Endothelial cell of umbilical vein (primary cell): ENCODE measurements around the gene SAMSN1. TPM values are rescaled to one million over a fixed set of nuclear protein-coding genes. Genes with fewer than 3 reads are reported as not detected.

Experiments
- BruUV-seq: library from RNA; stranded (reverse); fragments of 400-500 nt; replicated peaks from 2 replicates; lab custom pipeline; 2021; lab: Mats Ljungman, UMichigan
- CTCF ChIA-PET: fragments of 300-600, 350-600 bp; sonication (Branson Sonifier 250); formaldehyde crosslinking; loops from one replicate; lab custom pipeline; 2021; ENCODE audit warnings: antibody characterized with exemption, inconsistent platforms; lab: Charles Lee
- POLR2A ChIA-PET: fragments of 300-600, 350-600 bp; sonication (Branson Sonifier 250); formaldehyde crosslinking; loops from one replicate; lab custom pipeline; 2021; ENCODE audit warnings: antibody characterized with exemption, inconsistent platforms; lab: Charles Lee
- DNase-seq: peaks from one replicate; pipeline ENCODE4 v3.0.0-alpha.2; 2011; ENCODE audit warnings: low read depth, low spot score
- FAIRE-seq: peaks from 2 replicates; lab custom pipeline; 2011; peaks lifted over from hg19 to GRCh38; lab: Jason Lieb, UNC
- H2AFZ ChIP-seq: 2 replicates; pipeline ENCODE4 v1.6.0; 2012; ENCODE audit warnings: low read depth, low read length, control low read depth, inconsistent platforms
- H3K27ac ChIP-seq: 2 replicates; pipeline ENCODE4 v1.5.1; 2011; ENCODE audit warnings: low read depth, mild to moderate bottlenecking, control low read depth, low read length, moderate library complexity; ENCODE audit not compliant: insufficient read depth
- H3K27me3 ChIP-seq, 2 experiments: 2 replicates each; pipeline versions ENCODE4 v1.6.0 to v1.6.1; 2011; ENCODE audit warnings: low read length in 2 of 2, mixed read lengths in 1 of 2; ENCODE audit not compliant: control insufficient read depth in 2 of 2, insufficient read depth in 2 of 2
- H3K36me3 ChIP-seq, 2 experiments: 2 replicates in 1 of 2; 3 replicates in 1 of 2; pipeline ENCODE4 v1.5.1; 2011; ENCODE audit warnings: low read length in 2 of 2, mild to moderate bottlenecking in 1 of 2, moderate library complexity in 1 of 2; ENCODE audit not compliant: control insufficient read depth in 2 of 2, insufficient read depth in 2 of 2; ENCODE audit errors: extremely low read depth in 1 of 2
- H3K4me1 ChIP-seq: 3 replicates; pipeline ENCODE4 v1.5.1; 2011; ENCODE audit warnings: mild to moderate bottlenecking, low read length; ENCODE audit not compliant: control insufficient read depth, insufficient read depth; ENCODE audit errors: extremely low read depth
- H3K4me2 ChIP-seq: 2 replicates; pipeline ENCODE4 v1.6.1; 2011; ENCODE audit warnings: low read length, control low read depth, mixed read lengths; ENCODE audit not compliant: insufficient read depth
- H3K4me3 ChIP-seq, 3 experiments: fragments of 200-600 bp in 1 of 3; sonication (generic), shearing (Covaris generic) in 1 of 3; replicated peaks in 1 of 3; 2 replicates each; pipeline ENCODE4 v1.5.1; 2011 to 2016; ENCODE audit warnings: control low read depth in 3 of 3, low read length in 3 of 3, mild to moderate bottlenecking in 2 of 3, inconsistent platforms in 1 of 3, low read depth in 1 of 3, moderate library complexity in 1 of 3; ENCODE audit not compliant: insufficient read depth in 1 of 3
- H3K79me2 ChIP-seq: 2 replicates; pipeline ENCODE4 v1.6.0; 2012; ENCODE audit warnings: low read length, inconsistent platforms; ENCODE audit not compliant: control insufficient read depth, insufficient read depth
- H3K9ac ChIP-seq: replicated peaks from 2 replicates; pipeline ENCODE3; 2011; ENCODE audit warnings: low read length, control low read depth; ENCODE audit not compliant: insufficient read depth; ENCODE audit errors: extremely low read depth
- H3K9me1 ChIP-seq: replicated peaks from 3 replicates; pipeline ENCODE4 v1.6.0; 2011; ENCODE audit warnings: mild to moderate bottlenecking, low read length; ENCODE audit not compliant: control insufficient read depth, insufficient read depth; ENCODE audit errors: extremely low read depth
- H3K9me3 ChIP-seq: replicated peaks from 2 replicates; pipeline ENCODE4 v1.5.1; 2012; ENCODE audit warnings: low read length, inconsistent platforms; ENCODE audit not compliant: control insufficient read depth, insufficient read depth
- H4K20me1 ChIP-seq: replicated peaks from 2 replicates; pipeline ENCODE3; 2011; ENCODE audit warnings: mild to moderate bottlenecking, low read length; ENCODE audit not compliant: control insufficient read depth, insufficient read depth; ENCODE audit errors: extremely low read depth
- EZH2 ChIP-seq: IDR thresholded peaks from 2 replicates; pipeline ENCODE4 v1.6.1; 2012; ENCODE audit warnings: borderline replicate concordance, low read depth, mild to moderate bottlenecking, moderate library complexity, low read length, inconsistent platforms; ENCODE audit not compliant: severe bottlenecking
- FOS ChIP-seq: IDR thresholded peaks from 2 replicates; pipeline ENCODE4 v1.6.1; 2011; ENCODE audit warnings: mild to moderate bottlenecking, low read length, moderate library complexity, borderline replicate concordance; ENCODE audit not compliant: insufficient read depth
- GATA2 ChIP-seq: IDR thresholded peaks from 2 replicates; pipeline ENCODE4 v1.7.0; 2011; ENCODE audit warnings: low read depth, mild to moderate bottlenecking, moderate library complexity, mixed read lengths, low read length; ENCODE audit not compliant: insufficient read length, insufficient read depth
- JUN ChIP-seq: IDR thresholded peaks from 2 replicates; pipeline ENCODE4 v1.6.1; 2011; ENCODE audit warnings: borderline replicate concordance, low read depth; ENCODE audit not compliant: insufficient read length, insufficient read depth
- MAX ChIP-seq: IDR thresholded peaks from 2 replicates; pipeline ENCODE4 v1.6.1; 2011; ENCODE audit not compliant: insufficient read depth, insufficient read length
- MYC ChIP-seq: IDR thresholded peaks from one replicate; pipeline ENCODE4 v1.6.1; 2011; ENCODE audit warnings: mild to moderate bottlenecking, low read depth, low read length
- POLR2A ChIP-seq: IDR thresholded peaks from 2 replicates; pipeline ENCODE4 v1.6.1; 2012; ENCODE audit warnings: low read depth, mild to moderate bottlenecking, control low read depth, low read length
- POLR2AphosphoS5 ChIP-seq: IDR thresholded peaks from 2 replicates; pipeline ENCODE4 v1.6.1; 2012; ENCODE audit warnings: low read depth, mild to moderate bottlenecking, control low read depth, low read length, moderate library complexity; ENCODE audit not compliant: insufficient read depth
- dilution Hi-C: fragments of 300-500 bp; cut with MboI; formaldehyde crosslinking; loops from one replicate; pipeline ENCODE4 v1.15.0; 2019; ENCODE audit warnings: low sequenced_read_pairs; ENCODE audit not compliant: extremely low pct_ligation_motif_present
- intact Hi-C: fragments of 100-400 bp; cut with micrococcal nuclease; formaldehyde crosslinking; loops from one replicate; pipeline ENCODE4 v1.10.0; 2022
- polyA plus RNA-seq, 4 experiments: library from polyadenylated mRNA; depleted of rRNA in 3 of 4; stranded (reverse) in 3 of 4; unstranded in 1 of 4; fragments of >200 nt; gene quantifications; 2 replicates each; pipeline versions ENCODE4 v1.2.1 to v1.2.3, GENCODE V29; 2011 to 2012; ENCODE audit warnings: missing spikeins in 1 of 4
- total RNA-seq: library from RNA; stranded (reverse); gene quantifications from 2 replicates; pipeline ENCODE4 v1.2.3, GENCODE V29; 2021
- TF ChIP-seq, protein P1 (sequence below), 2 donors: IDR thresholded peaks; 1 replicate in 1 of 2; 2 replicates in 1 of 2; pipeline ENCODE4 v1.5.1; 2011; ENCODE audit warnings: low read length in 2 of 2, mild to moderate bottlenecking in 2 of 2, moderate library complexity in 2 of 2, control low read depth in 1 of 2, inconsistent platforms in 1 of 2, low read depth in 1 of 2; ENCODE audit not compliant: insufficient read depth in 1 of 2; ENCODE audit errors: extremely low read depth in 1 of 2

Gene SAMSN1
- total and polyA plus RNA-seq, 2 donors (not counting 3 experiments of a cell fraction or from before 2014, with no cell fraction given): 2.5 to 5.3 TPM

- no TSS peak for BruUV-seq
- no peak for TF ChIP-seq MAX
- no peak for TF ChIP-seq EZH2
- TF ChIP-seq FOS: no peak
- TF ChIP-seq POLR2A: no peak
- no peak for TF ChIP-seq POLR2AphosphoS5
- no peak for TF ChIP-seq GATA2
- no peak for TF ChIP-seq JUN
- TF ChIP-seq MYC: no peak
- TF ChIP-seq, protein P1, sequence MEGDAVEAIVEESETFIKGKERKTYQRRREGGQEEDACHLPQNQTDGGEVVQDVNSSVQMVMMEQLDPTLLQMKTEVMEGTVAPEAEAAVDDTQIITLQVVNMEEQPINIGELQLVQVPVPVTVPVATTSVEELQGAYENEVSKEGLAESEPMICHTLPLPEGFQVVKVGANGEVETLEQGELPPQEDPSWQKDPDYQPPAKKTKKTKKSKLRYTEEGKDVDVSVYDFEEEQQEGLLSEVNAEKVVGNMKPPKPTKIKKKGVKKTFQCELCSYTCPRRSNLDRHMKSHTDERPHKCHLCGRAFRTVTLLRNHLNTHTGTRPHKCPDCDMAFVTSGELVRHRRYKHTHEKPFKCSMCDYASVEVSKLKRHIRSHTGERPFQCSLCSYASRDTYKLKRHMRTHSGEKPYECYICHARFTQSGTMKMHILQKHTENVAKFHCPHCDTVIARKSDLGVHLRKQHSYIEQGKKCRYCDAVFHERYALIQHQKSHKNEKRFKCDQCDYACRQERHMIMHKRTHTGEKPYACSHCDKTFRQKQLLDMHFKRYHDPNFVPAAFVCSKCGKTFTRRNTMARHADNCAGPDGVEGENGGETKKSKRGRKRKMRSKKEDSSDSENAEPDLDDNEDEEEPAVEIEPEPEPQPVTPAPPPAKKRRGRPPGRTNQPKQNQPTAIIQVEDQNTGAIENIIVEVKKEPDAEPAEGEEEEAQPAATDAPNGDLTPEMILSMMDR (IDR thresholded peaks at IDR 0.05; ENCODE audit: extremely low read depth in 1 of 2, insufficient read depth in 1 of 2, low read depth in 1 of 2, low read length in 2 of 2): no peak
- DNase-seq (no peak), FAIRE-seq (no peak)
- no peak overlapping the region for H3K9ac ChIP-seq
- no peaks in the 10 kb centered on the region for H3K27me3 ChIP-seq
- H3K4me3 ChIP-seq: no peak overlapping the region
- no peaks in the 10 kb centered on the region for H3K79me2 ChIP-seq
- intact Hi-C loops: no loop called here
- CTCF ChIA-PET: no interaction called here
- H3K36me3 ChIP-seq: no peaks in the 10 kb centered on the region
- no peak overlapping the region for H3K27ac ChIP-seq
- no peak overlapping the region for H2AFZ ChIP-seq
- no peaks in the 10 kb centered on the region for H4K20me1 ChIP-seq
- H3K4me1 ChIP-seq: no peaks in the 10 kb centered on the region
- H3K9me3 ChIP-seq: no peaks in the 10 kb centered on the region
- no peak overlapping the region for H3K4me2 ChIP-seq
- POLR2A ChIA-PET: no interaction called here
- no peaks in the 10 kb centered on the region for H3K9me1 ChIP-seq
- dilution Hi-C loops: no loop called here
These were observed 45.2 kb downstream of the SAMSN1 start for GRCh38 chr21:14500873-14501272.
